Fibroblast of lung (primary cell): ENCODE measurements around the gene ARFIP2.

ENCODE experiments used
- EZH2 ChIP-seq: IDR thresholded peaks from 2 replicates; pipeline ENCODE4 v1.5.1; 2012; ENCODE audit warnings: low read length, control low read depth, mild to moderate bottlenecking; ENCODE audit errors: missing control alignments
- TF ChIP-seq, protein P1 (sequence below), 2 donors: IDR thresholded peaks in 1 of 2; conservative IDR thresholded peaks in 1 of 2; 1 replicate in 1 of 2; 2 replicates in 1 of 2; pipeline ENCODE4 v1.5.1; 2011 to 2012; ENCODE audit warnings: low read length in 2 of 2, control low read depth in 1 of 2, inconsistent platforms in 1 of 2, low read depth in 1 of 2, mild to moderate bottlenecking in 1 of 2

DNA sequence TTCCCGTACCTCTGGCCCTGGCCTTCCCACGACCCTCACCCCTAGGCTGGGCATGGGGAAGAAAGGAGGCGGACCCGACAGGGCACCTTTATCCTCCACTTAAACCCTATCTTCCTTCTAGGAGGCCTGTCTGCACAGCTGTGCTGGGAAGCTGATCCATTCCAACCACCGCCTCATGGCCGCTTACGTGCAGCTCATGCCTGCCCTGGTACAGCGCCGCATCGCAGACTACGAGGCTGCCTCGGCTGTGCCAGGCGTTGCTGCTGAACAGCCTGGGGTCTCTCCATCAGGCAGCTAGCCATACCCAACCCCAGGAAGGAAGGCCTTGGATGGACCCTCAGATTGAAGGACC is 769 bp upstream of the ARFIP2 start:
- TF ChIP-seq, protein P1, sequence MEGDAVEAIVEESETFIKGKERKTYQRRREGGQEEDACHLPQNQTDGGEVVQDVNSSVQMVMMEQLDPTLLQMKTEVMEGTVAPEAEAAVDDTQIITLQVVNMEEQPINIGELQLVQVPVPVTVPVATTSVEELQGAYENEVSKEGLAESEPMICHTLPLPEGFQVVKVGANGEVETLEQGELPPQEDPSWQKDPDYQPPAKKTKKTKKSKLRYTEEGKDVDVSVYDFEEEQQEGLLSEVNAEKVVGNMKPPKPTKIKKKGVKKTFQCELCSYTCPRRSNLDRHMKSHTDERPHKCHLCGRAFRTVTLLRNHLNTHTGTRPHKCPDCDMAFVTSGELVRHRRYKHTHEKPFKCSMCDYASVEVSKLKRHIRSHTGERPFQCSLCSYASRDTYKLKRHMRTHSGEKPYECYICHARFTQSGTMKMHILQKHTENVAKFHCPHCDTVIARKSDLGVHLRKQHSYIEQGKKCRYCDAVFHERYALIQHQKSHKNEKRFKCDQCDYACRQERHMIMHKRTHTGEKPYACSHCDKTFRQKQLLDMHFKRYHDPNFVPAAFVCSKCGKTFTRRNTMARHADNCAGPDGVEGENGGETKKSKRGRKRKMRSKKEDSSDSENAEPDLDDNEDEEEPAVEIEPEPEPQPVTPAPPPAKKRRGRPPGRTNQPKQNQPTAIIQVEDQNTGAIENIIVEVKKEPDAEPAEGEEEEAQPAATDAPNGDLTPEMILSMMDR (conservative IDR thresholded peaks at IDR 0.05 in 1 of 2, IDR thresholded peaks at IDR 0.05 in 1 of 2; ENCODE audit: low read depth in 1 of 2, low read length in 2 of 2): no peak
- TF ChIP-seq EZH2: no peak
